ENCODE results near the gene RILPL1. TPM values are rescaled to one million over a fixed set of nuclear protein-coding genes. Genes with fewer than 3 reads are reported as not detected.
A peak's percentile ranks its signal among the peaks of the same experiment; 100 is the strongest.

Gene RILPL1
- total and polyA plus RNA-seq, 2 donors (not counting 1 experiment from before 2014, with no cell fraction given): 7.8 to 15.8 TPM

- H3K9ac ChIP-seq (ENCODE audit: insufficient read depth, low read length): no peak overlapping the region
- H3K4me2 ChIP-seq (ENCODE audit: extremely low read depth, insufficient read depth, low read length): no peak overlapping the region
- H3K79me2 ChIP-seq (ENCODE audit: control insufficient read depth, insufficient read depth, low read length): no peaks in the 10 kb centered on the region
- H3K36me3 ChIP-seq (ENCODE audit: control insufficient read depth, insufficient read depth, low read length): no peaks in the 10 kb centered on the region
- no peak overlapping the region for H3K4me3 ChIP-seq (replicated peaks in 1 of 4; ENCODE audit: control extremely low read depth in 1 of 4, insufficient read depth in 1 of 4, low read depth in 3 of 4, low read length in 4 of 4)
- H3K27me3 ChIP-seq (ENCODE audit: control insufficient read depth, insufficient read depth, low read length): no peaks in the 10 kb centered on the region
- H3K4me1 ChIP-seq (ENCODE audit: control insufficient read depth, extremely low read depth, insufficient read depth, low read length): no peaks in the 10 kb centered on the region
- no peak for TF ChIP-seq EZH2 (IDR thresholded peaks at IDR 0.05; ENCODE audit: low read length, missing control alignments)
- no peak overlapping the region for H2AFZ ChIP-seq (ENCODE audit: low read length)
- DNase-seq (ENCODE audit: low read depth in 2 of 2): no peak
- no peak overlapping the region for H3K27ac ChIP-seq (ENCODE audit: insufficient read depth, low read length)
- H3K9me3 ChIP-seq (ENCODE audit: control insufficient read depth, insufficient read depth, low read depth, low read length): no peaks in the 10 kb centered on the region
- no peaks in the 10 kb centered on the region for H4K20me1 ChIP-seq (ENCODE audit: control insufficient read depth, extremely low read depth, insufficient read depth, low read length)
These were observed 87.2 kb downstream of the RILPL1 start for GRCh38 chr12:123446333-123446713.

GRCh38 chr12:123445388-123446332 lies 87.9 kb downstream of the RILPL1 start:
- Histone ChIP-seq H3K9ac (ENCODE audit: insufficient read depth, low read length) (no peak overlapping the region), H3K27me3 (ENCODE audit: control insufficient read depth, insufficient read depth, low read length) (no peaks in the 10 kb centered on the region), H3K79me2 (ENCODE audit: control insufficient read depth, insufficient read depth, low read length) (no peaks in the 10 kb centered on the region), H3K4me2 (ENCODE audit: extremely low read depth, insufficient read depth, low read length) (peak overlapping the region; percentile 25), H3K4me3 (replicated peaks in 1 of 4; ENCODE audit: control extremely low read depth in 1 of 4, insufficient read depth in 1 of 4, low read depth in 3 of 4, low read length in 4 of 4) (no peak overlapping the region), H3K4me1 (ENCODE audit: control insufficient read depth, extremely low read depth, insufficient read depth, low read length) (no peaks in the 10 kb centered on the region), H3K36me3 (ENCODE audit: control insufficient read depth, insufficient read depth, low read length) (no peaks in the 10 kb centered on the region), H4K20me1 (ENCODE audit: control insufficient read depth, extremely low read depth, insufficient read depth, low read length) (no peaks in the 10 kb centered on the region), H3K27ac (ENCODE audit: insufficient read depth, low read length) (no peak overlapping the region), H3K9me3 (ENCODE audit: control insufficient read depth, insufficient read depth, low read depth, low read length) (no peaks in the 10 kb centered on the region), H2AFZ (ENCODE audit: low read length) (peak overlapping the region; percentile 61)
- peak; percentile 68 to 69 for DNase-seq (ENCODE audit: low read depth in 2 of 2)
- TF ChIP-seq CTCF (conservative IDR thresholded peaks at IDR 0.05 in 1 of 2, IDR thresholded peaks at IDR 0.05 in 1 of 2; ENCODE audit: low read depth in 1 of 2, low read length in 2 of 2) (no peak), EZH2 (IDR thresholded peaks at IDR 0.05; ENCODE audit: low read length, missing control alignments) (no peak)

- H4K20me1 ChIP-seq (ENCODE audit: control insufficient read depth, extremely low read depth, insufficient read depth, low read length): no peaks in the 10 kb centered on the region
- no peaks in the 10 kb centered on the region for H3K79me2 ChIP-seq (ENCODE audit: control insufficient read depth, insufficient read depth, low read length)
- no peak overlapping the region for H3K9ac ChIP-seq (ENCODE audit: insufficient read depth, low read length)
- no peaks in the 10 kb centered on the region for H3K27me3 ChIP-seq (ENCODE audit: control insufficient read depth, insufficient read depth, low read length)
- H3K4me3 ChIP-seq (replicated peaks in 1 of 4; ENCODE audit: control extremely low read depth in 1 of 4, insufficient read depth in 1 of 4, low read depth in 3 of 4, low read length in 4 of 4): no peak overlapping the region
- H3K4me1 ChIP-seq (ENCODE audit: control insufficient read depth, extremely low read depth, insufficient read depth, low read length): no peaks in the 10 kb centered on the region
- H3K9me3 ChIP-seq (ENCODE audit: control insufficient read depth, insufficient read depth, low read depth, low read length): no peaks in the 10 kb centered on the region
- no peak overlapping the region for H3K27ac ChIP-seq (ENCODE audit: insufficient read depth, low read length)
- no peak overlapping the region for H2AFZ ChIP-seq (ENCODE audit: low read length)
- TF ChIP-seq EZH2 (IDR thresholded peaks at IDR 0.05; ENCODE audit: low read length, missing control alignments): no peak
- no peak for TF ChIP-seq CTCF (conservative IDR thresholded peaks at IDR 0.05 in 1 of 2, IDR thresholded peaks at IDR 0.05 in 1 of 2; ENCODE audit: low read depth in 1 of 2, low read length in 2 of 2)
- H3K4me2 ChIP-seq (ENCODE audit: extremely low read depth, insufficient read depth, low read length): no peak overlapping the region
- H3K36me3 ChIP-seq (ENCODE audit: control insufficient read depth, insufficient read depth, low read length): no peaks in the 10 kb centered on the region
- DNase-seq (ENCODE audit: low read depth in 2 of 2): peak; percentile 19 to 75
These were observed 89.2 kb downstream of the RILPL1 start for GRCh38 chr12:123444092-123445026.

Data from fibroblast of lung (primary cell).